ENCODE results near the gene ARFGAP1.

ARFGAP1 gene

DNA sequence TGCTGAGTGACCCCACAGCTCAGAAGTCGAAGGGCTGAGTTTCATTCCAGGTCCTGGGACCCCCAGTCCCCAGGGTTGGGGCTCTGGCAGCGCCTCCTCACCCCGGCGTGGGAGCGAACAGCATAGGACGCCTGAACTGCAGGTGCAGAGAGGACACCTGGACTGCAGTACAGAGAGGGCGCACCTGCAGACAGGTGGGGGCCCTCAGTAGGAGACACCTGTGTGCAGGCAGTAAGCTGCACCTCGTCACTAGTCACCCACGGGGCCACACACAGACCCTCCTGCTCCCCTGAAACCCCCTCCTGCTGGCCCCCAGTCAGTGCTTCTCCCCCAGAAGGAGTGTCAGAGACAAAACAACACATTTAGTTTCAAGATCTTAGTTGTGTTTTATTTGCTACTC, 9.8 kb upstream of the ARFGAP1 start:
- in situ Hi-C loops (cut with HindIII; ENCODE audit: low sequenced_read_pairs): no loop called here
- H3K4me3 ChIP-seq (ENCODE audit: low read depth, low read length): no peak overlapping the region
- no peak for DNase-seq (ENCODE audit: low read depth)
- TF ChIP-seq, protein P1, sequence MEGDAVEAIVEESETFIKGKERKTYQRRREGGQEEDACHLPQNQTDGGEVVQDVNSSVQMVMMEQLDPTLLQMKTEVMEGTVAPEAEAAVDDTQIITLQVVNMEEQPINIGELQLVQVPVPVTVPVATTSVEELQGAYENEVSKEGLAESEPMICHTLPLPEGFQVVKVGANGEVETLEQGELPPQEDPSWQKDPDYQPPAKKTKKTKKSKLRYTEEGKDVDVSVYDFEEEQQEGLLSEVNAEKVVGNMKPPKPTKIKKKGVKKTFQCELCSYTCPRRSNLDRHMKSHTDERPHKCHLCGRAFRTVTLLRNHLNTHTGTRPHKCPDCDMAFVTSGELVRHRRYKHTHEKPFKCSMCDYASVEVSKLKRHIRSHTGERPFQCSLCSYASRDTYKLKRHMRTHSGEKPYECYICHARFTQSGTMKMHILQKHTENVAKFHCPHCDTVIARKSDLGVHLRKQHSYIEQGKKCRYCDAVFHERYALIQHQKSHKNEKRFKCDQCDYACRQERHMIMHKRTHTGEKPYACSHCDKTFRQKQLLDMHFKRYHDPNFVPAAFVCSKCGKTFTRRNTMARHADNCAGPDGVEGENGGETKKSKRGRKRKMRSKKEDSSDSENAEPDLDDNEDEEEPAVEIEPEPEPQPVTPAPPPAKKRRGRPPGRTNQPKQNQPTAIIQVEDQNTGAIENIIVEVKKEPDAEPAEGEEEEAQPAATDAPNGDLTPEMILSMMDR (IDR thresholded peaks at IDR 0.05; ENCODE audit: low read depth, low read length, missing control alignments): no peak

- no peak for DNase-seq (ENCODE audit: low read depth)
- in situ Hi-C loops (cut with HindIII; ENCODE audit: low sequenced_read_pairs): no loop called here
- H3K4me3 ChIP-seq (ENCODE audit: low read depth, low read length): no peak overlapping the region
- TF ChIP-seq, protein P1 (IDR thresholded peaks at IDR 0.05; ENCODE audit: low read depth, low read length, missing control alignments): no peak
These were observed 8.6 kb upstream of the ARFGAP1 start for GRCh38 chr20:63264000-63264399.

GRCh38 chr20:63264519-63264918, 8.1 kb upstream of the ARFGAP1 start:
- H3K4me3 ChIP-seq (ENCODE audit: low read depth, low read length): no peak overlapping the region
- DNase-seq (ENCODE audit: low read depth): no peak
- in situ Hi-C loops (cut with HindIII; ENCODE audit: low sequenced_read_pairs): no loop called here
- TF ChIP-seq, protein P1 (IDR thresholded peaks at IDR 0.05; ENCODE audit: low read depth, low read length, missing control alignments): no peak

DNA sequence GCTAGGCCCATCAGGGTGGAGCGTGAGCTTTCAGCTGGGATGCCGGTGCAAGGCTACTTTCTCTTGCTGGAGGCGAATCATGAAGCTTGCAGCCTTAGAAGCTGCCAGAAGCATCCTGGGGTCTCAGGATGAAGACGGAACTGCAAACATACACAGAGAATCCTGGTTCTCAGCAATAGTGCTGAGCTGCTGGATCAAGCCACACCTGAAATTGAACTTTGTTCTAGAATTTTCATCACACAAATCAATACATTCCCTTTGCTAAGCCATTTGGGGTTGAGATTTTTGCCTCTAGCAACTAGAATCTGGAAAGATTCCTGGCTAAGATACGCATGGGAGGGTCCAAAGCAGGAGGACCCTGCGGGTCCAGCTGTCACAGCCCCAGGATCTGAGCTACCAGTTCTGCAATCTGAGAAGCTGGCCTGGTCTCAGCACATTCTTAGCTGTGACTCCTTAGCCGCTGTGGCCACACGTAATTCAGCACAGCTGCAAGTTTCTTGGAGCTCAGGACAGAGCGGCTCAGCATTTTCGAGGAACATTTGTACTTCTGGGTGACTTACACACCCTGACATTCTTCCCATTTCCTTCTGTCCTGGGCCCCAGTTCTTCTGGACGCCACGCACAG, 6.6 kb upstream of the ARFGAP1 start:
- DNase-seq (ENCODE audit: low read depth): peak; percentile 24
- H3K4me3 ChIP-seq (ENCODE audit: low read depth, low read length): no peak overlapping the region
- in situ Hi-C loops (cut with HindIII; ENCODE audit: low sequenced_read_pairs): no loop called here
- TF ChIP-seq, protein P1 (IDR thresholded peaks at IDR 0.05; ENCODE audit: low read depth, low read length, missing control alignments): no peak

DNA sequence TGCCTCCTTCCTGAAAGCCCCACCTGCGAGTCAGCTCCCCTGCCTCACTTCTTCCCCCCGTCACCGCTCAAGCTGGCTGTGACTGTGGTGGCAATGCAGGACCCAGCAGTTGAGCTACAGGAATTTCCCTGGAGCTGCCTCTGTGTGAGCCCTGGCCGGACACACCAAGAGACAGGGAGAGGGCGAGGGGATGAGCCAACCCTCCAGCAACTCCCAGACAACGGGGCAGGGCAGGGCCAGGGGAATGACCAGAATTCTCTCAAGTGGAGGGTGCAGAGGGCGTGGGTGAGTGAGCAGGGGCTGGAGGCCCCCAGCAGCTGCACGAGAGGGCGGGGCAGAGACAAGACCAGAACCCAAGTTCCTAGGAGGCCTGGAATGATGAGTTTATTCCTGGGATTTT, 4.9 kb upstream of the ARFGAP1 start:
- DNase-seq (ENCODE audit: low read depth): no peak
- no peak overlapping the region for H3K4me3 ChIP-seq (ENCODE audit: low read depth, low read length)
- TF ChIP-seq, protein P1 (IDR thresholded peaks at IDR 0.05; ENCODE audit: low read depth, low read length, missing control alignments): no peak
- in situ Hi-C loops (cut with HindIII; ENCODE audit: low sequenced_read_pairs): no loop called here

- DNase-seq (ENCODE audit: low read depth): no peak
- no peak overlapping the region for H3K4me3 ChIP-seq (ENCODE audit: low read depth, low read length)
- TF ChIP-seq, protein P1 (IDR thresholded peaks at IDR 0.05; ENCODE audit: low read depth, low read length, missing control alignments): no peak
- in situ Hi-C loops (cut with HindIII; ENCODE audit: low sequenced_read_pairs): no loop called here
These were observed 4.4 kb upstream of the ARFGAP1 start for GRCh38 chr20:63268256-63268655.
